Cardiac muscle cell (in vitro differentiated cells and primary cell): ENCODE measurements around the gene KREMEN2. TPM values are rescaled to one million over a fixed set of nuclear protein-coding genes. Genes with fewer than 3 reads are reported as not detected.

Source experiments
- DNase-seq, 2 donors: peaks; one replicate each; pipeline versions ENCODE4 v3.0.0 to v3.0.0-alpha.2; 2010 to 2017; ENCODE audit warnings: low read depth in 1 of 2, low spot score in 1 of 2
- H3K27ac ChIP-seq: fragments of 200-600 bp; sonication (generic); 2 replicates; pipeline ENCODE4 v1.5.1; 2016
- H3K27me3 ChIP-seq: fragments of 200-600 bp; sonication (generic); 2 replicates; pipeline ENCODE4 v1.6.0; 2016; ENCODE audit warnings: control low read depth
- H3K36me3 ChIP-seq: fragments of 200-600 bp; sonication (generic); 2 replicates; pipeline ENCODE4 v1.5.1; 2016; ENCODE audit warnings: control low read depth
- H3K4me1 ChIP-seq: fragments of 200-600 bp; sonication (generic); 2 replicates; pipeline ENCODE4 v1.8.1; 2017; ENCODE audit warnings: low read depth, mild to moderate bottlenecking, mixed run types
- H3K4me3 ChIP-seq: fragments of 200-600 bp; sonication (generic); 2 replicates; pipeline ENCODE4 v1.5.1; 2016; ENCODE audit warnings: mild to moderate bottlenecking
- H3K9me3 ChIP-seq: fragments of 200-600 bp; sonication (generic); 2 replicates; pipeline ENCODE4 v1.5.1; 2017; ENCODE audit warnings: low read depth, mild to moderate bottlenecking, control low read depth
- polyA plus RNA-seq: library from polyadenylated mRNA; unstranded; fragments of >200 nt; fragmentation: Nextera tagmentation; extraction: Ambion mirVana; gene quantifications from 2 replicates; pipeline ENCODE4 v1.2.1, GENCODE V29; 2016
- total RNA-seq: library from RNA; depleted of rRNA; stranded (reverse); fragments of >200 nt; gene quantifications from 2 replicates; pipeline ENCODE4 v1.2.3, GENCODE V29; 2016
- TF ChIP-seq, protein P1 (sequence below): IDR thresholded peaks from 2 replicates; pipeline ENCODE4 v1.5.1; 2012; ENCODE audit warnings: low read depth, mild to moderate bottlenecking, low read length

KREMEN2 gene, protein sequence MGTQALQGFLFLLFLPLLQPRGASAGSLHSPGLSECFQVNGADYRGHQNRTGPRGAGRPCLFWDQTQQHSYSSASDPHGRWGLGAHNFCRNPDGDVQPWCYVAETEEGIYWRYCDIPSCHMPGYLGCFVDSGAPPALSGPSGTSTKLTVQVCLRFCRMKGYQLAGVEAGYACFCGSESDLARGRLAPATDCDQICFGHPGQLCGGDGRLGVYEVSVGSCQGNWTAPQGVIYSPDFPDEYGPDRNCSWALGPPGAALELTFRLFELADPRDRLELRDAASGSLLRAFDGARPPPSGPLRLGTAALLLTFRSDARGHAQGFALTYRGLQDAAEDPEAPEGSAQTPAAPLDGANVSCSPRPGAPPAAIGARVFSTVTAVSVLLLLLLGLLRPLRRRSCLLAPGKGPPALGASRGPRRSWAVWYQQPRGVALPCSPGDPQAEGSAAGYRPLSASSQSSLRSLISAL
- 2.6 and 3.9 TPM in 2 replicates for total RNA-seq
- polyA plus RNA-seq: 1.3 and 2.5 TPM in 2 replicates

DNA sequence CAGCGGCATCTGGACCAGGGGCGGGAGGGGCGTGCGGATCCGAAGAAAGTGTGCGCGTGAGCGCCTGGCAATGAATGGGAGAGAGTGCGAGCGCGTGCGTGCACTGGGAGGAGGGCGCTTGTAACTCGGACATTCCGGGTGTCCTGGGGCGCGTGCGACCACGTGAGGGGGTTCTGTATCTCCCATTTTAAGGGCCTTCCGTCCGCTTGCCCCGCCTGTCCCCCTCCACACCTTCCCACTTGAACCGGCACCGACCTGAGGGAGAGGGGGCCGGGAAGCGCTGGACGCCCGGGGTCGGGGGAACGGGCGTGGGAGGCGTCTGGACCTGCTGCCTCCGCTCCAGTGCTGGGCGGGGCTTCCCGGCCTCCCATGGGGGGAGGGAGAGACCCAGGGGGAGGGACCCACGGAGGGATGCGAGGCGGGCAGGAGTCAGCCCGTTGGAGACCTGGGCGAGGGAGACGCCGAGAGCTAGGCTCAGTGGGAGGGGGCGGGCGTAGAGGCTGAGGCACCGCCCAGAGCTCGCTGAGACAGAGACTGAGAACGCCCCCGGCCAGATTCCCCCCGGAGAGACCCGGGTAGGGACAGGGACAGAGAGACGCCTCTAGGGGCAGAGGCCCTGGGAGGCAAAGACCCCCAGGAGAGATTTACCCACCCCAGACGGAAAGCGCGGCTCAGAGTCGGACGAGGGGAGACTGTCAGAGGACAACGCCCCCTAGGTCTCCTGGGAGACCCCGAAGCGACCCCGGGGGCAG is at the start of gene KREMEN2:
TSS of gene KREMEN2 (plus strand) at position 553 of the 752 bp plus-strand sequence. CDS start 246 bp downstream, outside the sequence.
- H3K27ac ChIP-seq: no peak within 1 kb of the TSS
- no peaks in the 10 kb centered on the region for H3K36me3 ChIP-seq
- TF ChIP-seq, protein P1, sequence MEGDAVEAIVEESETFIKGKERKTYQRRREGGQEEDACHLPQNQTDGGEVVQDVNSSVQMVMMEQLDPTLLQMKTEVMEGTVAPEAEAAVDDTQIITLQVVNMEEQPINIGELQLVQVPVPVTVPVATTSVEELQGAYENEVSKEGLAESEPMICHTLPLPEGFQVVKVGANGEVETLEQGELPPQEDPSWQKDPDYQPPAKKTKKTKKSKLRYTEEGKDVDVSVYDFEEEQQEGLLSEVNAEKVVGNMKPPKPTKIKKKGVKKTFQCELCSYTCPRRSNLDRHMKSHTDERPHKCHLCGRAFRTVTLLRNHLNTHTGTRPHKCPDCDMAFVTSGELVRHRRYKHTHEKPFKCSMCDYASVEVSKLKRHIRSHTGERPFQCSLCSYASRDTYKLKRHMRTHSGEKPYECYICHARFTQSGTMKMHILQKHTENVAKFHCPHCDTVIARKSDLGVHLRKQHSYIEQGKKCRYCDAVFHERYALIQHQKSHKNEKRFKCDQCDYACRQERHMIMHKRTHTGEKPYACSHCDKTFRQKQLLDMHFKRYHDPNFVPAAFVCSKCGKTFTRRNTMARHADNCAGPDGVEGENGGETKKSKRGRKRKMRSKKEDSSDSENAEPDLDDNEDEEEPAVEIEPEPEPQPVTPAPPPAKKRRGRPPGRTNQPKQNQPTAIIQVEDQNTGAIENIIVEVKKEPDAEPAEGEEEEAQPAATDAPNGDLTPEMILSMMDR: no peak
- H3K9me3 ChIP-seq: no peaks in the 10 kb centered on the region
- H3K27me3 ChIP-seq: peaks cover 47% of the 10 kb centered on the region
- DNase-seq: peak in 1 of 2 donors; percentile 56
- H3K4me1 ChIP-seq: peaks cover 3% of the 10 kb centered on the region
- peak within 1 kb of the TSS; percentile 30 for H3K4me3 ChIP-seq

DNA sequence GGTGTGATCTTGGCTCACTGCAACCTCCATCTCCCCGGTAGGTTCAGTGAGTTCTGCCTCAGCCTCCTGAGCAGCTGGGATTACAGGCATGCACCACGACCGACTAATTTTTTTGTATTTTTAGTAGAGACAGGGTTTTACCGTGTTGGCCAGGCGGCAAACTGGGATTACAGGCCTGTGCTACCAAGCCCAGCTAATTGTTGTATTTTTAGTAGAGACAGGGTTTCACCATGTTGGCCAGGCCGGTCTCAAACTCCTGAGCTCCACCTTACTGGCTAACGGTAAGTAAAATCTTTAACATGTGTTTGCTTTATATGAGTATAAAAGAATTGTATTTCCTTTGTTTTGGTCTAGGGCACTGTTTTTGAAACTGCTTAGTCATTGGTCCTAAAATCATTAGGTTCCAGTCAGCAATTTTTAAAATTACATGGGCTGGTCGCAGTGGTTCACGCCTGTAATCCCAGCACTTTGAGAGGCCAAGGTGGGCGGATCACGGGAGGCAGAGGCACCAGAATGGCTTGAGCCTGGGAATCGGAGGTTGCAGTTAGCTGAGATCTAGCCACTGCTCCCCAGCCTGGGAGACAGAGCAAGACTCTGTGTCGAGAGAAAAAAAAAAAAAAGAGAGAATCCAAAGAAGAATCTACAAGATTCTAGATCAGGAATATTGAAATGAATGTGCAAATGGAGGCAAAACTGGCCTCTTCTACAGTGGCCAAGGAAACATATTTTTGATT is 48.7 kb upstream of the KREMEN2 start:
- TF ChIP-seq, protein P1: no peak
- Histone ChIP-seq H3K4me3 (no peak overlapping the region), H3K27ac (no peak overlapping the region), H3K4me1 (peaks cover 6% of the 10 kb centered on the region), H3K27me3 (no peaks in the 10 kb centered on the region), H3K9me3 (no peaks in the 10 kb centered on the region), H3K36me3 (peaks cover 6% of the 10 kb centered on the region)
- no peak for DNase-seq

DNA sequence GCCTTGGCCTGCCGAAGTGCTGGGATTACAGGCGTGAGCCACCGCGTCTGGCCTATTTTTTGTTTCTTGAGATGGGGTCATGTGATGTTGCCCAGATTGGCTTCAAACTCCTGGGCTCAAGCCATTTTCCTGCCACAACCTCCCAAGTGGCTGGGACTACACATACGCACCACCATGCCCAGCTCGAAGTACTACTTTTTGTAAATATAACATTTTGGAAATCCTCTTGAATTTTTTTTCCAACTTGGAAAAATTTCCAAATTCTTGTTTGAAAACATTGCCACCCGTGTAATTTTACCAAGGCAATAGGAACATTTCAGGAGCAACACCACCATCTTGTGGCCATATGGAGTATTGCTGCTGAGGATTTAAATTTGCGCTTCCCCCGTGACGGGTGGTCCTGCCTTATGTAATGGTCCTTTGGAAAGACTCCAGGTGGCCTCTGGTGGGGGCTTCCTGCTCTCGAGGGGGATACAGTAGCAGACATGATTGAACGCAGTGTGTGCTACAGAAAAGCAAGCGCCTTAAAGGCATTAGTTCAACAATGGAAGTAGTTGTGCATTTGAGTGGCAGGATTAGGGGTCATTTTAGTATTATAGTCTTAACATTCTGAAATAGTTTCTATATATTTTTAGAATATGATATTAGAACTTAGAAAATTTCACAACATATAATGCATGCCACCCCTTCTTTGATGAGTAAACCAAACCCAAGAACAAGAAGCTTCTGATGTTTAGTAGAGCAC is 44.4 kb upstream of the KREMEN2 start:
- H3K27me3 ChIP-seq: no peaks in the 10 kb centered on the region
- H3K9me3 ChIP-seq: no peaks in the 10 kb centered on the region
- TF ChIP-seq, protein P1: peak; percentile 87
- H3K4me3 ChIP-seq: no peak overlapping the region
- no peak overlapping the region for H3K27ac ChIP-seq
- H3K4me1 ChIP-seq: no peaks in the 10 kb centered on the region
- no peaks in the 10 kb centered on the region for H3K36me3 ChIP-seq
- DNase-seq: peak; percentile 68 to 82

DNA sequence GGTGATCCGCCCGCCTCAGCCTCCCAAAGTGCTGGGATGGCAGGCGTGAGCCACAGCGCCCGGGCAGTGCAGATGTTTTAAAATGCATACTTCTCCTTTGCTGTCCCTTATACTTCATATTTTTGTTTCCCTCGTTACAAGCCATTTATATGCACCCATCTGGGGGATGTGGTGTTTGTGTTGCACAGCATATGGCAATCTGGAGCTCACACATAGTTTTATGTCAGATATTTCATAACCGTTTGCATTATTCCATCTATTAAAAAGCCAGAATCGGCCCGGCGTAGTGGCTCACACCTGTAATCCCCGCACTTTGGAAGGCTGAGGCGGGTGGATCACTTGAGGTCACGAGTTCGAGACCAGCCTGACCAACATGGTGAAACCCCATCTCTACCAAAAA is 40.6 kb upstream of the KREMEN2 start:
- Histone ChIP-seq H3K4me3 (no peak overlapping the region), H3K4me1 (no peaks in the 10 kb centered on the region), H3K9me3 (no peaks in the 10 kb centered on the region), H3K27me3 (no peaks in the 10 kb centered on the region), H3K27ac (no peak overlapping the region), H3K36me3 (no peaks in the 10 kb centered on the region)
- TF ChIP-seq, protein P1: no peak
- DNase-seq: no peak
